HepG2 (cell line): ENCODE results near the gene GCN1. TPM values are rescaled to one million over a fixed set of nuclear protein-coding genes. Genes with fewer than 3 reads are reported as not detected.

Source experiments
- GABPB1 ChIP-seq: IDR thresholded peaks from 2 replicates; pipeline ENCODE4 v1.6.1; 2016; ENCODE audit warnings: mild to moderate bottlenecking, missing genetic modification reagents, moderate library complexity, missing compliant biosample characterization
- NR2F2 ChIP-seq: IDR thresholded peaks from 2 replicates; pipeline ENCODE4 v1.6.1; 2012; ENCODE audit warnings: low read depth, inconsistent platforms, borderline replicate concordance
- ONECUT2 ChIP-seq: sonication (generic); formaldehyde crosslinking; IDR thresholded peaks from 2 replicates; pipeline ENCODE4 v1.4.0; 2020; ENCODE audit warnings: missing genetic modification reagents
- POGZ ChIP-seq: sonication (generic); formaldehyde crosslinking; IDR thresholded peaks from 2 replicates; pipeline ENCODE4 v1.4.0; 2020; ENCODE audit warnings: mild to moderate bottlenecking, missing genetic modification reagents
- SMARCE1 ChIP-seq: fragments of 450-650 bp; IDR thresholded peaks from 2 replicates; pipeline ENCODE4 v1.6.1; 2017; ENCODE audit warnings: borderline replicate concordance
- ZBTB40 ChIP-seq, 2 experiments: fragments of 450-650 bp in 1 of 2; sonication (generic) in 1 of 2; formaldehyde crosslinking in 1 of 2; IDR thresholded peaks; 2 replicates each; pipeline versions ENCODE4 v1.6.1 to v1.8.0; 2016 to 2022; ENCODE audit warnings: antibody characterized with exemption in 1 of 2, mild to moderate bottlenecking in 1 of 2, missing genetic modification reagents in 1 of 2
- ZNF232 ChIP-seq: sonication (generic); formaldehyde crosslinking; IDR thresholded peaks from 2 replicates; pipeline ENCODE4 v1.4.0; 2020; ENCODE audit warnings: missing genetic modification reagents, borderline replicate concordance
- ZNF550 ChIP-seq: sonication (generic); formaldehyde crosslinking; IDR thresholded peaks from 2 replicates; pipeline ENCODE4 v1.4.0; 2020; ENCODE audit warnings: mild to moderate bottlenecking, missing genetic modification reagents, borderline replicate concordance
- ZNF574 ChIP-seq: sonication (generic); formaldehyde crosslinking; IDR thresholded peaks from 2 replicates; pipeline ENCODE4 v1.4.0; 2020; ENCODE audit warnings: missing genetic modification reagents
- ZNF609 ChIP-seq: sonication (generic); formaldehyde crosslinking; IDR thresholded peaks from 2 replicates; pipeline ENCODE4 v1.4.0; 2020; ENCODE audit warnings: mild to moderate bottlenecking, missing genetic modification reagents, borderline replicate concordance
- polyA plus RNA-seq, 8 experiments: library from polyadenylated mRNA; depleted of rRNA in 3 of 8; stranded (reverse) in 7 of 8; unstranded in 1 of 8; fragments of >200 nt; fragmentation: Illumina TruSeq in 4 of 8; extraction: Trizol in 4 of 8; gene quantifications; 2 replicates each; pipeline versions ENCODE4 v1.2.1 to v1.2.3, GENCODE V29; 2011 to 2016; ENCODE audit warnings: low read depth in 4 of 8, missing spikeins in 1 of 8, mixed read lengths in 1 of 8; ENCODE audit not compliant: insufficient read depth in 1 of 8
- total RNA-seq, 5 experiments: library from RNA; depleted of rRNA; stranded (reverse); fragments of >200 nt; fragmentation: Illumina TruSeq; extraction: Trizol; gene quantifications; 2 replicates each; pipeline ENCODE4 v1.2.3, GENCODE V29; 2016; ENCODE audit warnings: low read depth in 1 of 5

GCN1 gene
- total and polyA plus RNA-seq, 2 of the 13 experiments (the other 11 are each of a cell fraction or from before 2014, with no cell fraction given), result 58.2 to 83.0 TPM

GRCh38 chr12:120227233-120228040, 32.9 kb upstream of the GCN1 start (continued):
- TF ChIP-seq ZBTB40 (IDR thresholded peaks at IDR 0.05) (no peak), ZBTB40 (CRISPR knock-in tag; IDR thresholded peaks at IDR 0.05) (no peak), GABPB1 (CRISPR knock-in tag) (no peak; the same call in 1 of the 2 replicates), SMARCE1 (no peak), ZNF232 (CRISPR knock-in tag) (no peak), ZNF550 (CRISPR knock-in tag) (no peak), ZNF609 (CRISPR knock-in tag) (no peak), ONECUT2 (no peak), NR2F2 (no peak), POGZ (no peak), ZNF574 (CRISPR knock-in tag) (no peak)
